HepG2 (cell line): Measurements from ENCODE around the gene SYNE1. TPM values are rescaled to one million over a fixed set of nuclear protein-coding genes. Genes with fewer than 3 reads are reported as not detected.

Experiments
- ATAC-seq: fragments of 200-7000 bp; cut with Tn5 transposase; 3 replicates; pipeline ENCODE4 v1.9.1; 2020; ENCODE audit warnings: mild to moderate bottlenecking, moderate library complexity
- BruUV-seq: library from RNA; stranded (reverse); fragments of 400-500 nt; replicated peaks from 2 replicates; lab custom pipeline; 2021; lab: Mats Ljungman, UMichigan
- CTCF ChIA-PET: fragments of 300-600 bp; formaldehyde crosslinking; extraction: SDS; loops from one replicate; lab custom pipeline; 2021; ENCODE audit warnings: low total read pairs, inconsistent platforms, low intra/inter-chr PET ratio; lab: Yijun Ruan, JAX
- POLR2A ChIA-PET: fragments of 350-600 bp; sonication (Branson Sonifier 250); formaldehyde crosslinking; loops from one replicate; lab custom pipeline; 2020; ENCODE audit warnings: antibody characterized with exemption, inconsistent platforms; lab: Yijun Ruan, JAX
- DNase-seq: peaks from one replicate; pipeline ENCODE4 v3.0.0-alpha.2; 2015; ENCODE audit warnings: low spot score
- FAIRE-seq: peaks from 3 replicates; lab custom pipeline; 2011; peaks lifted over from hg19 to GRCh38; lab: Jason Lieb, UNC
- H2AFZ ChIP-seq: one replicate; pipeline ENCODE4 v1.6.1; 2011; ENCODE audit warnings: low read length, inconsistent platforms
- H3K27ac ChIP-seq: fragments of 300-600 bp; 3 replicates; pipeline ENCODE4 v1.8.0; 2011; ENCODE audit warnings: mixed run types, mild to moderate bottlenecking, mixed read lengths, low read length, inconsistent platforms; ENCODE audit not compliant: insufficient read depth; ENCODE audit errors: extremely low read length
- H3K27me3 ChIP-seq, 2 experiments: fragments of 200-600 bp in 1 of 2; 2 replicates in 1 of 2; 3 replicates in 1 of 2; pipeline versions ENCODE4 v1.6.0 to v1.8.0; 2011; ENCODE audit warnings: low read length in 2 of 2, mild to moderate bottlenecking in 2 of 2, moderate library complexity in 2 of 2, inconsistent platforms in 1 of 2; ENCODE audit not compliant: insufficient read depth in 2 of 2, control insufficient read depth in 1 of 2
- H3K36me3 ChIP-seq, 2 experiments: fragments of 200-600 bp in 1 of 2; replicated peaks in 1 of 2; 2 replicates in 1 of 2; 3 replicates in 1 of 2; pipeline versions ENCODE4 v1.5.1 to v1.8.0; 2011; ENCODE audit warnings: low read length in 2 of 2, inconsistent platforms in 1 of 2; ENCODE audit not compliant: insufficient read depth in 2 of 2, control insufficient read depth in 1 of 2
- H3K4me1 ChIP-seq: 2 replicates; pipeline ENCODE4 v1.5.1; 2012; ENCODE audit warnings: low read length, inconsistent platforms; ENCODE audit not compliant: insufficient read depth
- H3K4me2 ChIP-seq: 2 replicates; pipeline ENCODE4 v1.6.0; 2011; ENCODE audit warnings: low read depth, low read length, inconsistent platforms
- H3K4me3 ChIP-seq, 3 experiments: fragments of 200-600 bp in 1 of 3; sonication (generic), shearing (Covaris generic) in 1 of 3; replicated peaks in 1 of 3; 2 replicates each; pipeline ENCODE4 v1.5.1; 2011 to 2016; ENCODE audit warnings: low read length in 3 of 3, inconsistent platforms in 2 of 3, low read depth in 2 of 3, mild to moderate bottlenecking in 2 of 3, control low read depth in 1 of 3, mixed read lengths in 1 of 3; ENCODE audit not compliant: insufficient read depth in 1 of 3
- H3K79me2 ChIP-seq: one replicate; pipeline ENCODE4 v1.6.1; 2011; ENCODE audit warnings: low read length, inconsistent platforms; ENCODE audit not compliant: insufficient read depth
- H3K9ac ChIP-seq: 2 replicates; pipeline ENCODE4 v1.6.0; 2011; ENCODE audit warnings: mild to moderate bottlenecking, low read depth, low read length, inconsistent platforms; ENCODE audit not compliant: insufficient read depth
- H3K9me3 ChIP-seq: 2 replicates; pipeline ENCODE4 v1.5.1; 2012; ENCODE audit warnings: mild to moderate bottlenecking, low read length
- H4K20me1 ChIP-seq: 2 replicates; pipeline ENCODE4 v1.6.0; 2011; ENCODE audit warnings: inconsistent platforms, mild to moderate bottlenecking, low read length, moderate library complexity; ENCODE audit not compliant: insufficient read depth
- CAMTA2 ChIP-seq: sonication (generic); formaldehyde crosslinking; IDR thresholded peaks from 2 replicates; pipeline ENCODE4 v1.4.0; 2020; ENCODE audit warnings: mild to moderate bottlenecking, missing genetic modification reagents, borderline replicate concordance
- FIP1L1 ChIP-seq: fragments of 200-400 bp; formaldehyde crosslinking; IDR thresholded peaks from 2 replicates; pipeline ENCODE4 v1.6.1; 2018; ENCODE audit warnings: low read depth, mild to moderate bottlenecking, low read length, moderate library complexity, borderline replicate concordance; ENCODE audit not compliant: insufficient read depth
- LBX2 ChIP-seq: sonication (generic); formaldehyde crosslinking; IDR thresholded peaks from 2 replicates; pipeline ENCODE4 v1.5.0; 2020; ENCODE audit warnings: missing genetic modification reagents, mild to moderate bottlenecking, borderline replicate concordance
- NFYC ChIP-seq: IDR thresholded peaks from 2 replicates; pipeline ENCODE4 v1.6.1; 2016; ENCODE audit warnings: missing genetic modification reagents, missing compliant biosample characterization
- PCBP2 ChIP-seq: fragments of 200-400 bp; formaldehyde crosslinking; optimal IDR thresholded peaks from 2 replicates; pipeline ENCODE3; 2018; ENCODE audit warnings: low read length, low read depth; ENCODE audit not compliant: poor library complexity, severe bottlenecking
- POLR2G ChIP-seq: fragments of 200-400 bp; formaldehyde crosslinking; IDR thresholded peaks from 2 replicates; pipeline ENCODE4 v1.6.1; 2018; ENCODE audit warnings: mild to moderate bottlenecking, low read depth, low read length, moderate library complexity
- RCOR2 ChIP-seq: IDR thresholded peaks from 2 replicates; pipeline ENCODE4 v1.6.1; 2016; ENCODE audit warnings: missing biosample characterization, missing genetic modification reagents
- RFXANK ChIP-seq: IDR thresholded peaks from 2 replicates; pipeline ENCODE4 v1.6.1; 2016
- TBX3 ChIP-seq: fragments of 450-650 bp; IDR thresholded peaks from 2 replicates; pipeline ENCODE4 v1.6.1; 2017; ENCODE audit warnings: antibody characterized with exemption, mild to moderate bottlenecking, inconsistent platforms, borderline replicate concordance
- TEF ChIP-seq: sonication (generic); formaldehyde crosslinking; IDR thresholded peaks from 2 replicates; pipeline ENCODE4 v1.5.0; 2020; ENCODE audit warnings: missing genetic modification reagents
- U2AF1 ChIP-seq: fragments of 200-400 bp; formaldehyde crosslinking; optimal IDR thresholded peaks from 2 replicates; pipeline ENCODE3; 2017; ENCODE audit warnings: mild to moderate bottlenecking, low read depth, low read length
- XBP1 ChIP-seq: sonication (generic); formaldehyde crosslinking; IDR thresholded peaks from 2 replicates; pipeline ENCODE4 v1.5.0; 2020; ENCODE audit warnings: missing genetic modification reagents
- ZBTB21 ChIP-seq: sonication (generic); formaldehyde crosslinking; IDR thresholded peaks from 2 replicates; pipeline ENCODE4 v1.4.0; 2020; ENCODE audit warnings: missing genetic modification reagents
- ZKSCAN1 ChIP-seq: fragments of 150-350 bp; IDR thresholded peaks from 2 replicates; pipeline ENCODE4 v1.6.1; 2014; ENCODE audit warnings: low read length
- ZNF549 ChIP-seq: sonication (generic); formaldehyde crosslinking; IDR thresholded peaks from 2 replicates; pipeline ENCODE4 v1.5.0; 2020; ENCODE audit warnings: missing genetic modification reagents
- ZNF792 ChIP-seq: IDR thresholded peaks from 2 replicates; pipeline ENCODE4 v1.6.1; 2016
- WGBS: methylation state at CpG from one replicate; pipeline ENCODE4 v1.1.6; 2017; ENCODE audit warnings: low lambda C conversion rate; 5-methylcytosine and 5-hydroxymethylcytosine counted together
- in situ Hi-C: cut with HindIII; loops from 2 replicates; pipeline ENCODE4 v1.10.0; 2017; ENCODE audit warnings: low pct_unique_long_range_greater_than_20kb; ENCODE audit not compliant: extremely low pct_ligation_motif_present
- intact Hi-C: fragments of 100-400 bp; cut with micrococcal nuclease; formaldehyde crosslinking; loops from one replicate; pipeline ENCODE4 v1.10.0; 2022; ENCODE audit not compliant: unreplicated experiment
- polyA plus RNA-seq, 8 experiments: library from polyadenylated mRNA; depleted of rRNA in 3 of 8; stranded (reverse) in 7 of 8; unstranded in 1 of 8; fragments of >200 nt; fragmentation: Illumina TruSeq in 4 of 8; extraction: Trizol in 4 of 8; gene quantifications; 2 replicates each; pipeline versions ENCODE4 v1.2.1 to v1.2.3, GENCODE V29; 2011 to 2016; ENCODE audit warnings: low read depth in 4 of 8, missing spikeins in 1 of 8, mixed read lengths in 1 of 8; ENCODE audit not compliant: insufficient read depth in 1 of 8
- total RNA-seq, 5 experiments: library from RNA; depleted of rRNA; stranded (reverse); fragments of >200 nt; fragmentation: Illumina TruSeq; extraction: Trizol; gene quantifications; 2 replicates each; pipeline ENCODE4 v1.2.3, GENCODE V29; 2016; ENCODE audit warnings: low read depth in 1 of 5
- TF ChIP-seq, protein P1 (sequence below), 2 experiments: fragments of 450-650 bp in 1 of 2; sonication (generic) in 1 of 2; formaldehyde crosslinking in 1 of 2; IDR thresholded peaks; 2 replicates each; pipeline versions ENCODE4 v1.6.1 to v1.8.0; 2016 to 2022; ENCODE audit warnings: antibody characterized with exemption in 1 of 2, mild to moderate bottlenecking in 1 of 2, missing genetic modification reagents in 1 of 2

SYNE1 gene
- total and polyA plus RNA-seq, 2 of the 13 experiments (the other 11 are each of a cell fraction or from before 2014, with no cell fraction given), result 5.5 to 15.9 TPM

DNA sequence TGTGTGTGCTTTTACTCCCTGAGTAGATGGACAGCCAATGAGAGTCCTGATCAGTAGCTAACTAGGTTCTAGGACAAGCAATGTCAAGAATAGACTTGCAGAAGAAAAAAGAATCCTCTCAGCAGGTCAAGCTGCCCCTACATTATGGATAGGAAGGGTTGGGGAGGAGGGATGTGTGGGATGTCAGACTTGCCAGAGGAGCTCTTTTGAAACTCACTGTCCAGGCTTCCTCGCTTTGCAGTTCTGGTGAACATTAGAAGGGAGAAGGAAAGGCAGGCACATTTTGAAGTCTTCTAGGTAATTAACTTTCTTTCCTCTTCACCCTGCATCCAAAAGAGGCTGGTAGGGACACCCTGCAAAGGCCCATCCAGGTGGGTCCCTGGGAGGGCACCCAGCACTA, 48.7 kb downstream of the SYNE1 start:
- 6% methylated on average over 1 of the region's 1 CpG for WGBS
- Histone ChIP-seq H2AFZ (no peak overlapping the region), H3K4me3 (no peak overlapping the region), H3K27me3 (no peaks in the 10 kb centered on the region), H3K4me1 (no peaks in the 10 kb centered on the region), H3K79me2 (no peaks in the 10 kb centered on the region), H3K9me3 (no peaks in the 10 kb centered on the region), H4K20me1 (no peaks in the 10 kb centered on the region), H3K9ac (no peak overlapping the region), H3K36me3 (no peaks in the 10 kb centered on the region), H3K27ac (no peak overlapping the region), H3K4me2 (no peak overlapping the region)
- intact Hi-C loops (no loop called here), in situ Hi-C loops (no loop called here)
- POLR2A ChIA-PET, result no interaction called here
- no peak for DNase-seq
- no peak for FAIRE-seq
- BruUV-seq, result no TSS peak
- CTCF ChIA-PET, result no interaction called here
- ATAC-seq, result no peak
- TF ChIP-seq ZNF792, result no peak
- no peak for TF ChIP-seq TBX3
- no peak for TF ChIP-seq NFYC (CRISPR knock-in tag)
- no peak for TF ChIP-seq CAMTA2 (CRISPR knock-in tag)
- no peak for TF ChIP-seq ZKSCAN1
- no peak for TF ChIP-seq ZBTB21
- TF ChIP-seq LBX2 (CRISPR knock-in tag), result no peak
- TF ChIP-seq, protein P1, sequence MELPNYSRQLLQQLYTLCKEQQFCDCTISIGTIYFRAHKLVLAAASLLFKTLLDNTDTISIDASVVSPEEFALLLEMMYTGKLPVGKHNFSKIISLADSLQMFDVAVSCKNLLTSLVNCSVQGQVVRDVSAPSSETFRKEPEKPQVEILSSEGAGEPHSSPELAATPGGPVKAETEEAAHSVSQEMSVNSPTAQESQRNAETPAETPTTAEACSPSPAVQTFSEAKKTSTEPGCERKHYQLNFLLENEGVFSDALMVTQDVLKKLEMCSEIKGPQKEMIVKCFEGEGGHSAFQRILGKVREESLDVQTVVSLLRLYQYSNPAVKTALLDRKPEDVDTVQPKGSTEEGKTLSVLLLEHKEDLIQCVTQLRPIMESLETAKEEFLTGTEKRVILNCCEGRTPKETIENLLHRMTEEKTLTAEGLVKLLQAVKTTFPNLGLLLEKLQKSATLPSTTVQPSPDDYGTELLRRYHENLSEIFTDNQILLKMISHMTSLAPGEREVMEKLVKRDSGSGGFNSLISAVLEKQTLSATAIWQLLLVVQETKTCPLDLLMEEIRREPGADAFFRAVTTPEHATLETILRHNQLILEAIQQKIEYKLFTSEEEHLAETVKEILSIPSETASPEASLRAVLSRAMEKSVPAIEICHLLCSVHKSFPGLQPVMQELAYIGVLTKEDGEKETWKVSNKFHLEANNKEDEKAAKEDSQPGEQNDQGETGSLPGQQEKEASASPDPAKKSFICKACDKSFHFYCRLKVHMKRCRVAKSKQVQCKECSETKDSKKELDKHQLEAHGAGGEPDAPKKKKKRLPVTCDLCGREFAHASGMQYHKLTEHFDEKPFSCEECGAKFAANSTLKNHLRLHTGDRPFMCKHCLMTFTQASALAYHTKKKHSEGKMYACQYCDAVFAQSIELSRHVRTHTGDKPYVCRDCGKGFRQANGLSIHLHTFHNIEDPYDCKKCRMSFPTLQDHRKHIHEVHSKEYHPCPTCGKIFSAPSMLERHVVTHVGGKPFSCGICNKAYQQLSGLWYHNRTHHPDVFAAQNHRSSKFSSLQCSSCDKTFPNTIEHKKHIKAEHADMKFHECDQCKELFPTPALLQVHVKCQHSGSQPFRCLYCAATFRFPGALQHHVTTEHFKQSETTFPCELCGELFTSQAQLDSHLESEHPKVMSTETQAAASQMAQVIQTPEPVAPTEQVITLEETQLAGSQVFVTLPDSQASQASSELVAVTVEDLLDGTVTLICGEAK (IDR thresholded peaks at IDR 0.05), result no peak
- TF ChIP-seq, protein P1 (CRISPR knock-in tag; IDR thresholded peaks at IDR 0.05), result no peak
- no peak for TF ChIP-seq POLR2G
- no peak for TF ChIP-seq RCOR2
- no peak for TF ChIP-seq TEF (CRISPR knock-in tag)
- TF ChIP-seq FIP1L1, result no peak
- no peak for TF ChIP-seq RFXANK (CRISPR knock-in tag)
- no peak for TF ChIP-seq PCBP2
- TF ChIP-seq ZNF549 (CRISPR knock-in tag), result no peak
- no peak for TF ChIP-seq XBP1 (CRISPR knock-in tag)
- no peak for TF ChIP-seq U2AF1
